Heart left ventricle (tissue), 16 donors: Measurements from ENCODE around the gene NDRG4. TPM values are rescaled to one million over a fixed set of nuclear protein-coding genes. Genes with fewer than 3 reads are reported as not detected.

Experiments
- ATAC-seq, 4 donors: fragments of 200-7000 bp; cut with Tn5 transposase; one replicate each; pipeline ENCODE4 v1.9.1; 2020 to 2022; ENCODE audit warnings: moderate library complexity in 4 of 4, mild to moderate bottlenecking in 3 of 4, moderate number of reproducible peaks in 1 of 4
- DNase-seq, 5 donors: peaks; one replicate each; pipeline ENCODE4 v3.0.0-alpha.2; 2020
- H3K27ac ChIP-seq, 12 donors: fragments of 200-600 bp; sonication (generic) in 4 of 12; one replicate each; pipeline versions ENCODE4 v1.5.0 to v1.8.0; 2016 to 2022; ENCODE audit warnings: mild to moderate bottlenecking in 2 of 12
- H3K27me3 ChIP-seq, 9 donors: fragments of 200-600 bp; sonication (generic) in 2 of 9; one replicate each; pipeline versions ENCODE4 v1.5.1 to v1.8.0; 2016 to 2022; ENCODE audit warnings: mild to moderate bottlenecking in 3 of 9
- H3K36me3 ChIP-seq, 9 donors: fragments of 200-600 bp; sonication (generic) in 2 of 9; one replicate each; pipeline versions ENCODE4 v1.5.0 to v1.8.0; 2018 to 2022; ENCODE audit warnings: mild to moderate bottlenecking in 2 of 9
- H3K4me1 ChIP-seq, 12 donors: fragments of 200-600 bp; sonication (generic) in 4 of 12; one replicate each; pipeline versions ENCODE4 v1.5.0 to v1.8.0; 2016 to 2022; ENCODE audit warnings: mild to moderate bottlenecking in 3 of 12
- H3K4me3 ChIP-seq, 12 donors: fragments of 200-600 bp; sonication (generic) in 4 of 12; one replicate each; pipeline versions ENCODE4 v1.5.0 to v1.8.0; 2017 to 2022; ENCODE audit warnings: mild to moderate bottlenecking in 9 of 12, moderate library complexity in 4 of 12
- H3K9me3 ChIP-seq, 12 donors: fragments of 200-600 bp; sonication (generic) in 4 of 12; one replicate each; pipeline versions ENCODE4 v1.5.0 to v1.8.0; 2016 to 2022; ENCODE audit warnings: mild to moderate bottlenecking in 1 of 12
- CTCF ChIP-seq, 12 donors: fragments of 200-600 bp; sonication (generic) in 4 of 12; IDR thresholded peaks; one replicate each; pipeline versions ENCODE4 v1.5.0 to v1.8.0; 2018 to 2022; ENCODE audit warnings: antibody characterized with exemption in 12 of 12, mild to moderate bottlenecking in 5 of 12
- POLR2A ChIP-seq, 2 donors: fragments of 450-650 bp; IDR thresholded peaks; one replicate each; pipeline ENCODE4 v1.6.1; 2017; ENCODE audit warnings: antibody characterized with exemption in 2 of 2, mild to moderate bottlenecking in 2 of 2, moderate library complexity in 2 of 2
- WGBS, 4 donors: extraction: QIAGEN DNeasy Blood & Tissue Kit in 2 of 4; methylation state at CpG; one replicate each; pipeline versions ENCODE4 v1.1.5 to v1.1.7; 2013 to 2018; 5-methylcytosine and 5-hydroxymethylcytosine counted together
- intact Hi-C, 10 donors: fragments of 100-400 bp; cut with DNase I; formaldehyde crosslinking; loops; one replicate each; pipeline versions ENCODE4 v1.11.1 to v1.14.2; 2022
- polyA plus RNA-seq, 2 donors: library from polyadenylated mRNA; stranded (reverse); fragments of 200-250 nt; gene quantifications; one replicate each; pipeline ENCODE4 v1.2.3, GENCODE V29; 2013
- total RNA-seq, 9 donors: library from RNA; depleted of rRNA in 2 of 9; stranded (reverse); fragments of >200 nt in 2 of 9; fragmentation: NEBNext Ultra II Directional in 3 of 9; extraction: Animal tissue kit (Norgen Biotek cat#: 25700) in 3 of 9; gene quantifications; one replicate each; pipeline versions ENCODE4 v1.1.0 to v1.2.4, GENCODE V29; 2016 to 2023
- donor health status: ischemic (EF 13 %, LVEDD 7.1; RV severe dilation, severe dysfunction).
- donor health status: healthy with polysubstance abuse.
- donor health status: DM: no; HTN: yes; CAD: no.
- donor health status: DM: no; HTN: no; CAD: no.
- donor health status: ischemic (EF 25% LVEDD 6.9; RV normal size, moderate dysfunction).
- donor health status: ischemic (EF 25% LVEDD 5.7; RV mildly dilated, moderate dysfunction).
- donor health status: healthy.
- donor health status: DM: yes; HTN: yes; CAD: no.
- donor health status: ischemic (EF 35%, LVEDD 5.7; RV mildly dilated, moderate dysfunction).
- donor health status: nonischemic (EF 11% LVEDD 7.7; RV severe dilation, severe dysfunction).
- donor health status: DM: yes; HTN: yes; CAD: no.
- donor health status: PGD.
- donor health status: ischemic (EF 29% LVEDD 5.4; RV normal size, mild dysfunction).
- donor health status: nonischemic (EF 23%, LVEDD 6.1; RV moderate dilation, normal function).

Gene NDRG4
- total and polyA plus RNA-seq, 11 donors = 294 to 1,429 (median 742) TPM

GRCh38 chr16:58543685-58544084 lies 43.7 kb downstream of the NDRG4 start:
- TF ChIP-seq CTCF (IDR thresholded peaks at IDR 0.05) (no peak), POLR2A (IDR thresholded peaks at IDR 0.05) (no peak)
- no peak for ATAC-seq
- DNase-seq = no peak
- intact Hi-C loops = loop anchor here in 2 of 10 donors (5.0 kb wide), 1 partner anchor 34 kb away; no protein-coding TSS in a partner anchor
- no peak overlapping the region for H3K4me3 ChIP-seq
- WGBS, 4 donors = 84 to 91% (median 87%) methylated on average over 8 of the region's 8 CpGs
- peaks cover 2 to 100% (median 98%) of the 10 kb centered on the region in 9 donors for H3K36me3 ChIP-seq
- H3K4me1 ChIP-seq = peaks cover 0 to 15% (median 0%) of the 10 kb centered on the region in 12 donors
- H3K9me3 ChIP-seq = no peaks in the 10 kb centered on the region
- no peak overlapping the region for H3K27ac ChIP-seq
- H3K27me3 ChIP-seq = no peaks in the 10 kb centered on the region

DNA sequence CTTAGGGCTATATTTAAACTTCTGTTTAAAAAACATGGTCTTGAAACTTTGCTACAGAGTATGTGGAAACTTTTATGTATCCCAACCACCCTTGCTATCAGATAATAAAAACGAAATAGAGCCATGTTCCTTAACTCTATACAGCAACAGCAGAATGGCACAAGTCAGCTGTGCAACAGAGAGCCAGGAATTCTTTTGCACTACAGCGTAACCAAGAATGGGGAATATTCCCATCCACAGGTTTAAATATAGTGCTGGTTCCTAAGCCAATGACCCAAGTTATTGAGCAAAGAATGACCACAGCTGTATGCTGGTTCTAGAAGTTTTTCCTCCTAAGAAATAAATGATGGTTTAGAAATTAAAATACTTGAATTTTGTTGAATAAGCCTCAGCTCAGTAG lies 48.4 kb downstream of the NDRG4 start:
- H3K27ac ChIP-seq = peak overlapping the region; percentile 12 to 72 (median 45)
- no peak overlapping the region for H3K4me3 ChIP-seq

DNA sequence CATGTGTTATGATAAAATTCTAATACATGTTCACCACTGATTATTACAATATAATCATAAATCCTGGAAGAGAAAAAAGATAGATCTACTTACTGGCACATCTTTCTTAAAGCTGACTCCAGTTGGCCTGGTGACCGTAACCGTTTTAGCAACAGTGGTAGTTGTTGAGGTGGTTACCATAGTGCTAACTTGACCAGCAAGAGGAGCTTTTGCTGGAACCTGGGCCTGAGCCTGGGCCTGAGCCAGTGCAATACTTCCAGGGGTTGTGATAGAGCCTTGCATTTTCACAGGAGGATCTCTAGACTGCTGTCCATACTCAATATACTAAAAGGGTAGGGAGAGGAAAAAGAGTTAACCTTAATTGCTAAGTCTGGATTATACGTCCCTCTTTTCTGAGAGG lies 51.6 kb downstream of the NDRG4 start:
- Histone ChIP-seq H3K4me1 (peaks cover 0 to 32% (median 5%) of the 10 kb centered on the region in 12 donors), H3K36me3 (peaks cover 0 to 100% (median 98%) of the 10 kb centered on the region in 9 donors), H3K27ac (peak overlapping the region in 5 of 12 donors; percentile 6 to 35 (median 26)), H3K4me3 (no peak overlapping the region), H3K9me3 (no peaks in the 10 kb centered on the region), H3K27me3 (no peaks in the 10 kb centered on the region)
- TF ChIP-seq POLR2A (IDR thresholded peaks at IDR 0.05) = no peak
- no peak for TF ChIP-seq CTCF (IDR thresholded peaks at IDR 0.05)
- DNase-seq = peak in 4 of 5 donors; percentile 44 to 73 (median 60)
- ATAC-seq = peak; percentile 90 to 95 (median 92)
- intact Hi-C loops = no loop called here
- 39 to 67% (median 48%) methylated on average over 3 of the region's 3 CpGs for WGBS, 4 donors

More for the DNA sequence above, 48.4 kb downstream of the NDRG4 start:
- DNase-seq (no peak), ATAC-seq (peak; percentile 48 to 74 (median 56))
- H3K9me3 ChIP-seq = no peaks in the 10 kb centered on the region
- intact Hi-C loops = loop anchor here in 1 of 10 donors (5.0 kb wide), 1 partner anchor 34 kb away; no protein-coding TSS in a partner anchor
- H3K36me3 ChIP-seq = peaks cover 2 to 100% (median 98%) of the 10 kb centered on the region in 9 donors
- 34 to 60% (median 43%) methylated on average over 2 of the region's 2 CpGs for WGBS, 4 donors
- TF ChIP-seq POLR2A (IDR thresholded peaks at IDR 0.05) (no peak), CTCF (IDR thresholded peaks at IDR 0.05) (no peak)
- H3K27me3 ChIP-seq = no peaks in the 10 kb centered on the region
- peaks cover 0 to 32% (median 3%) of the 10 kb centered on the region in 12 donors for H3K4me1 ChIP-seq

DNA sequence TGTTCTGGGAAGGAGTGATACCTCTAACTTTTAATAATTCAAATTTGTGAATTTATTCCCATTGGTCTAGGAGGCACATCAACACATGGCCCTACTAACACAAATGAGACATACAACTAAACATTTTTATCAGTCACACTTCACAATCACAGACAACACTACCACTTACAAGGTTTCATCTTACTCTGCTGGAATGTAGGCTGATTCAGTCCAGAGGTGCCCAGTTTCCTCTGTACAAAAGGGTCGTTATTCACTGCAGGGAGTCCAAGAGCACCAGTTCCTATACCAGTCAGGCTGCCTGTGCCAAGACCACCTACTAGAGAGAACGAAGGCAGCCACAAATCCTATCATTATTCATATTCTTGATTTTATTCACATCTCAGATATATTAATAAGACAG lies 56.7 kb downstream of the NDRG4 start:
- no peak for TF ChIP-seq CTCF (IDR thresholded peaks at IDR 0.05)
- TF ChIP-seq POLR2A (IDR thresholded peaks at IDR 0.05) = no peak
- Histone ChIP-seq H3K27me3 (no peaks in the 10 kb centered on the region), H3K4me3 (no peak overlapping the region), H3K9me3 (no peaks in the 10 kb centered on the region), H3K27ac (no peak overlapping the region), H3K4me1 (peaks cover 0 to 15% (median 2%) of the 10 kb centered on the region in 12 donors), H3K36me3 (peaks cover 0 to 99% (median 89%) of the 10 kb centered on the region in 9 donors)
- ATAC-seq (peak in 1 of 4 donors; percentile 39), DNase-seq (no peak)
- intact Hi-C loops = no loop called here
- 52 to 60% (median 58%) methylated on average over 2 of the region's 2 CpGs for WGBS, 4 donors

Other genes with a start within 250 kb of the NDRG4 start
- not detected for gene PRSS54, start 205.1 kb upstream of the NDRG4 start, total RNA-seq
- gene PRSS54, start 205.1 kb upstream of the NDRG4 start, polyA plus RNA-seq = not detected
- 1 to 10 TPM; 3.9 to 8.7 (median 7.1) TPM for gene GINS3, start 107.7 kb upstream of the NDRG4 start, total RNA-seq
- gene GINS3, start 107.7 kb upstream of the NDRG4 start, polyA plus RNA-seq = 10 to 100 TPM in 1 of 2 donors, 1 to 10 TPM in 1; 5.4 to 20.2 TPM
- 10 to 100 TPM; 10.1 to 18.0 (median 14.3) TPM for gene SETD6, start 15.4 kb downstream of the NDRG4 start, total RNA-seq
- 10 to 100 TPM; 13.2 to 14.9 TPM for gene SETD6, start 15.4 kb downstream of the NDRG4 start, polyA plus RNA-seq
- gene CNOT1, start 129.7 kb downstream of the NDRG4 start, total RNA-seq = 100 to 1,000 TPM in 2 of 9 donors, 10 to 100 TPM in 7; 66.6 to 110 (median 82.5) TPM
- gene CNOT1, start 129.7 kb downstream of the NDRG4 start, polyA plus RNA-seq = 10 to 100 TPM; 21.2 to 81.1 TPM
- gene SLC38A7, start 184.6 kb downstream of the NDRG4 start, total RNA-seq = 10 to 100 TPM; 18.4 to 38.8 (median 32.4) TPM
- gene SLC38A7, start 184.6 kb downstream of the NDRG4 start, polyA plus RNA-seq = 10 to 100 TPM; 18.5 to 29.6 TPM
- 100 to 1,000 TPM; 297 to 590 (median 453) TPM for gene GOT2, start 234.2 kb downstream of the NDRG4 start, total RNA-seq
- gene GOT2, start 234.2 kb downstream of the NDRG4 start, polyA plus RNA-seq = 100 to 1,000 TPM; 201 to 338 TPM